Kidney (tissue), 14 donors: Measurements from ENCODE around the gene LHPP. TPM values are rescaled to one million over a fixed set of nuclear protein-coding genes. Genes with fewer than 3 reads are reported as not detected.

Experiments used
- DNase-seq, 5 donors: peaks; one replicate each; pipeline ENCODE4 v3.0.0-alpha.2; 2013 to 2020
- FAIRE-seq: peaks from 2 replicates; lab custom pipeline; 2012; peaks lifted over from hg19 to GRCh38; lab: Jason Lieb, UNC
- H3K27ac ChIP-seq, 2 donors: one replicate each; pipeline ENCODE4 v1.7.0; 2013; ENCODE audit warnings: low read depth in 2 of 2, low read length in 2 of 2, inconsistent platforms in 1 of 2
- H3K27me3 ChIP-seq: one replicate; pipeline ENCODE4 v1.7.1; 2013; ENCODE audit warnings: low read length, inconsistent platforms; ENCODE audit not compliant: control insufficient read depth, insufficient read depth
- H3K36me3 ChIP-seq, 3 donors: one replicate each; pipeline versions ENCODE4 v1.7.0 to v1.7.1; 2013; ENCODE audit warnings: low read length in 3 of 3, control low read depth in 1 of 3, inconsistent platforms in 1 of 3; ENCODE audit not compliant: insufficient read depth in 3 of 3, control insufficient read depth in 2 of 3
- H3K4me1 ChIP-seq, 3 donors: one replicate each; pipeline versions ENCODE4 v1.7.0 to v1.7.1; 2013; ENCODE audit warnings: low read length in 3 of 3, inconsistent platforms in 1 of 3, low read depth in 1 of 3; ENCODE audit not compliant: control insufficient read depth in 2 of 3, insufficient read depth in 2 of 3
- H3K4me3 ChIP-seq, 3 donors: one replicate each; pipeline versions ENCODE4 v1.7.0 to v1.8.1; 2013; ENCODE audit warnings: low read length in 3 of 3, control low read depth in 1 of 3, inconsistent platforms in 1 of 3
- H3K9ac ChIP-seq, 3 donors: one replicate each; pipeline versions ENCODE4 v1.7.0 to v1.7.1; 2013; ENCODE audit warnings: low read length in 3 of 3, control low read depth in 1 of 3, inconsistent platforms in 1 of 3
- H3K9me3 ChIP-seq, 3 donors: one replicate each; pipeline versions ENCODE4 v1.7.0 to v1.7.1; 2013; ENCODE audit warnings: low read length in 3 of 3, control low read depth in 1 of 3, inconsistent platforms in 1 of 3; ENCODE audit not compliant: control insufficient read depth in 2 of 3, insufficient read depth in 1 of 3
- CTCF ChIP-seq: IDR thresholded peaks from 3 replicates; pipeline ENCODE4 v1.5.1; 2012; ENCODE audit warnings: mild to moderate bottlenecking, moderate library complexity, borderline replicate concordance; ENCODE audit not compliant: insufficient read depth; ENCODE audit errors: extremely low read depth
- intact Hi-C: fragments of 100-400 bp; cut with DNase I; formaldehyde crosslinking; loops from one replicate; pipeline ENCODE4 v1.11.1; 2022
- polyA plus RNA-seq: library from polyadenylated mRNA; stranded (reverse); fragments of 350-450 nt; fragmentation: Illumina TruSeq; extraction: RNeasy Lipid Tissue Mini Kit (QIAGEN cat#74804); gene quantifications from one replicate; pipeline ENCODE4 v1.2.3, GENCODE V29; 2014; ENCODE audit warnings: low read depth, low replicate concordance; ENCODE audit not compliant: insufficient read depth
- total RNA-seq: library from RNA; stranded (reverse); fragmentation: NEBNext Ultra II Directional; extraction: Animal tissue kit (Norgen Biotek cat#: 25700); gene quantifications from one replicate; pipeline ENCODE4 v1.2.1, GENCODE V29; 2021
- donor health status: control.
- donor health status: control.
- donor health status: control.
- donor health status: control.
- donor health status: control.
- donor health status: DM: yes; HTN: yes; CAD: no.
- donor health status: Normal renal cell carcinoma (clear cell type).

Gene LHPP
- total and polyA plus RNA-seq, 2 donors from 2014 or later = 16.6 to 52.5 TPM

- H3K4me1 ChIP-seq = peaks cover 0 to 23% (median 6%) of the 10 kb centered on the region in 3 donors
- FAIRE-seq (no peak), DNase-seq (peak in 1 of 5 donors; percentile 48)
- H3K9me3 ChIP-seq = no peaks in the 10 kb centered on the region
- H3K4me3 ChIP-seq = no peak overlapping the region
- peak overlapping the region; percentile 55 to 67 for H3K27ac ChIP-seq
- TF ChIP-seq CTCF = no peak
- H3K36me3 ChIP-seq = no peaks in the 10 kb centered on the region
- intact Hi-C loops = no loop called here
- H3K27me3 ChIP-seq = no peaks in the 10 kb centered on the region
- no peak overlapping the region for H3K9ac ChIP-seq
Measured at GRCh38 chr10:124561206-124561605, 99.6 kb downstream of the LHPP start.

GRCh38 chr10:124562425-124563060, 100.9 kb downstream of the LHPP start:
- peaks cover 0 to 23% (median 6%) of the 10 kb centered on the region in 3 donors for H3K4me1 ChIP-seq
- no peaks in the 10 kb centered on the region for H3K36me3 ChIP-seq
- no peaks in the 10 kb centered on the region for H3K27me3 ChIP-seq
- no peak overlapping the region for H3K27ac ChIP-seq
- no peak overlapping the region for H3K4me3 ChIP-seq
- peak in 1 of 5 donors; percentile 7 for DNase-seq
- H3K9ac ChIP-seq = no peak overlapping the region
- no peak for TF ChIP-seq CTCF
- H3K9me3 ChIP-seq = no peaks in the 10 kb centered on the region
- no peak for FAIRE-seq
- intact Hi-C loops = no loop called here

- no peak for TF ChIP-seq CTCF
- Histone ChIP-seq H3K9ac (no peak overlapping the region), H3K36me3 (no peaks in the 10 kb centered on the region), H3K9me3 (no peaks in the 10 kb centered on the region), H3K27me3 (no peaks in the 10 kb centered on the region), H3K4me1 (peaks cover 0 to 14% (median 6%) of the 10 kb centered on the region in 3 donors), H3K27ac (no peak overlapping the region), H3K4me3 (no peak overlapping the region)
- no peak for FAIRE-seq
- intact Hi-C loops = no loop called here
- peak in 1 of 5 donors; percentile 7 for DNase-seq
Measured at GRCh38 chr10:124563320-124564040, 101.9 kb downstream of the LHPP start.
